HFF-Myc (cell line): ENCODE results near the gene SNCB.
A peak's percentile ranks its signal among the peaks of the same experiment; 100 is the strongest.

Experiments used
- DNase-seq: peaks from one replicate; pipeline ENCODE4 v3.0.0-alpha.2; 2011; ENCODE audit warnings: low read depth; ENCODE audit errors: extremely low read depth
- H3K4me3 ChIP-seq: replicated peaks from 2 replicates; pipeline ENCODE4 v1.5.1; 2011; ENCODE audit warnings: low read depth, mild to moderate bottlenecking, control low read depth, low read length
- CTCF ChIP-seq: IDR thresholded peaks from 2 replicates; pipeline ENCODE4 v1.5.1; 2012; ENCODE audit warnings: mild to moderate bottlenecking, low read depth, low read length, control low read depth; ENCODE audit errors: missing control alignments

The SNCB gene

DNA sequence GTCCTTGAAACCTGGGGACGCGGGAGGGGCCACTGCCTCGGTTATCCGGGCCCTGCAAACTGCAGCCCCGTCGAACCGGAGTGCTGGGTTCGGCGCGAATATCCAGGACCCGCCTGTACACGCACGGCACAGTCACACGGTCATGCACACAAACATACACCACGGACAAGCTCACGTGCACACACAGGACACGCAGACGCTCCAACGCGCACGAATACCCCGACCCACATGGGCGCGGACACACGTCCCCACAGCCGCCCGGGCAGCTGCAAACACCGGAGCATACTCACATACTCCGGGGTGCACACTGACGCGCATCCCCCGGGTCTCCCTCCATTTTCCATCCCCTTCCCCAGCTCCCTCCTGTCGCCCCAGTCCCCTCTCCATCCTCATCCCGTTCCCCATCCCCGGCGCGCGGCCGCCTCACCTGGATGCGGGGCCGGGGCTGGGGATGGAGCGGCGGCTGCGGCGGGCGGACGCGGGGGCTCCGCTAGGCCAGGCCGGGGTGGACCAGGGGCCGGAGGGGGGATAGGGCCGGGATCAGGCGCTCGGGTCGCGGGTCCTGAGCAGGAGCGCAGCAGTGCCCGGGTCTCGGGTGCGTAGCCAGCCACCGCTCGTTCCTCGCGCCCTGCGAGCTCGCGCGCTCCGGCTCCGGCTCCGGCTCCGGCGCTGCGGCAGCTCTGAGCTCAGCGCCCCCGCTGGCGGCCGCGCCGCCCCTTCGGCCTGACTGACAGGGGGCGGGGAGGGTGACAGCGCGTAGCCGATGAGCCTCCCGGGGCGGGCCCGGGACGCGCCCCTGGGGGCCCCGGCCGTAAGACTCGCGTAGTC, at the start of gene SNCB, which contains the start of gene EIF4E1B:
Gene SNCB, minus strand, starts transcription at position 682 of the 828 bp plus-strand sequence. CDS start 880 bp downstream, outside the sequence.
Gene EIF4E1B, plus strand, starts transcription at position 823 of the 828 bp plus-strand sequence. CDS start 12,113 bp downstream, outside the sequence.
- no peak for TF ChIP-seq CTCF
- DNase-seq: no peak
- peak within 1 kb of the TSS; percentile 30 for H3K4me3 ChIP-seq

DNA sequence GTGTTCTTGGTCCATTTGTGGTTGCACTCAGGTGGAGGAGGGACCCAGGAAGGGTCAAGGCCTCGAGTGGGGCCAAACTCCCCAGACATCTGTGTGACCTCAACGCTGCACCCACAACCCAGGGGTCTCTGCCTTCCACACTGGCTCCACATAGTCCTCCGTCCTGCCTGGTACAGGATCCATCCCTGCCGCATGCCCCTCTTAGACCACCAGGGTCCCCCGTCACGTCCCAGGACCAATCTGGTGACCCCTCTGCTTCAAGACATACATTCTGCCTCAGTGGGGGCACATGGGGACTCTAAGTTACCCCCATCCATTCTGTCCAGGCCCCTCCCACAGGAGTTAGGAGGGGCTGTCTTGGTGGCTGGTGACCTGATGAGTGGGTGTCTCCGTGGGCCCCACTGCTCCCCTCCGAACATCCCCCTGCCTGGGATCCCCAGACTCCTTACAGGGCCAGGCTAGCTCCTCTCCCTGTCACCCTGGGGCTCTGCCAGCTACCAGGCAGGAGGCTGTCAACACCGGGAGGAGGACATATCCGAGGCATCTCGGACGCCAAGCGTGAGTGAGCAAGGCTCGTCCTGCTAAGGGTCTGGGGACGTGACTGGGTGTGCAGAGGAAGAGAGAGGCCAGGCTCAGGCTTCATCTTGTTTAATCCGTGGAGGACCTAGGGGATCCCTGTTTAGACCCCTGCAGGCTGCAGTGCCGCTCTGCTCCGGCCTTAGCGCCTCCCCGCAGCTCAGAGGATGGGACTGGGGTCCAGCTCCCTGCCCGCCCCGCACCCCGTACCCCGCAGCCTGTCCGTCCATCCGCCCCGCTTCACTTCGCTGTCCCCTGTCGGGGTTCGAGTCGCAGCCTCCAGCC, 49.3 kb upstream of the SNCB start:
- no peak overlapping the region for H3K4me3 ChIP-seq
- no peak for TF ChIP-seq CTCF
- no peak for DNase-seq

GRCh38 chr5:176678584-176678983, 48.2 kb upstream of the SNCB start:
- no peak for DNase-seq
- TF ChIP-seq CTCF: no peak
- H3K4me3 ChIP-seq: no peak overlapping the region

DNA sequence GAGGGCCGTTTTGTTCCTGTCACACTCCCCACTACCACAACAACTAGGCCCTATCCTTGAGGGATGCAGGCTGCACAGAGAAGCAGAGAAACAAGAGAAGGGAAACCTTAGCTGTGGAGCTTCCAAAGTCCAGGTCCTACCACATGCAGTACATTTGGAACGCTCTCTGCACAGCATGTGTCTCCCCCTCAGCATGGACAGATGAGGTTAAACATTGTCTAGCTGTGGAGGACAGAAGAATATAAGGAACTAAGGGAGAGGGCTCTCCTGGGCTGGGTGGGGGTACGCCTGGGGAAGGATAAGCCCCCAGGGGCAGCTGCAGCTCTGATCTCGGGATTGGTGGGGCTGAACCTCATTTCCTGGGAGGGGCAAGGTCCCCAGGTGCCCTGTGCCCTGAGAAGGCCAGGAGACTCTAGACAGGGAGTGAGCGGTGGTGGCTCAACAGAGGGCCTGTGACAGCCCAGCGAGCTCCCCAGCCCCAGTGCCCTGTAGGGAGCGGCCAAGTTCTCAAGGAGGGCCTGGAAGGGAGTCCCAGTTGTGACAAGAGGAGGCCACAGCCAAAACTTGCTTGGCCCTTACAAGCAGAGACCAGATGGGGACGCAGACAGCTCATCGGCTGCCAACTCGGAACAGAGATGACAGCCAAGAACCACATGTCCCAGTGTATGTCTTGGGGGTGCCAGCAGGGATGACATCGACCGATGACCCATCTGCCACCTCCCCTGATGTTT, 47.0 kb upstream of the SNCB start:
- DNase-seq: no peak
- TF ChIP-seq CTCF: no peak
- H3K4me3 ChIP-seq: no peak overlapping the region

DNA sequence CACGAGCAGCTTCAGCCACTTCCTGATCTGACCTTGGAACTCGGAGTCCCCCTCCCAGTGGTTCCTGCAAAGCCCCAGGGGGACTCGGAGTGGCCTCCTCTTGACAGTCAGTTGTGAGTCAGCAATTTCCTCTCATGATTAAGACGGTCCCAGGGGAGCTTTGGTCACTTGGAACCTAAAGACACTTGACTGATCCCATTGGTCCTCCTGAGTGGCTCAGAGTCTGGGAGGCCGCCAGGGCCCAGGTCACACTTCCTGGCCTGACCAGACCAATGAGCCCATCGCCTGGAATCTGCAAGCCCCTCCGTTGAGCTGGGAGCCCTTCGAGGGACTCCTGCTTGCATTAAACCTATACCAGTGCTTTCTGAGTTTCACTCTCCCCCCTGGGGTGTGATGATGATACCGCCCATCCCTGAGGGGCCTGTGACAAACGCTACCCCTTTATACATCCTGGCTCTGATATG, 46.1 kb upstream of the SNCB start:
- TF ChIP-seq CTCF: no peak
- H3K4me3 ChIP-seq: no peak overlapping the region
- DNase-seq: no peak

DNA sequence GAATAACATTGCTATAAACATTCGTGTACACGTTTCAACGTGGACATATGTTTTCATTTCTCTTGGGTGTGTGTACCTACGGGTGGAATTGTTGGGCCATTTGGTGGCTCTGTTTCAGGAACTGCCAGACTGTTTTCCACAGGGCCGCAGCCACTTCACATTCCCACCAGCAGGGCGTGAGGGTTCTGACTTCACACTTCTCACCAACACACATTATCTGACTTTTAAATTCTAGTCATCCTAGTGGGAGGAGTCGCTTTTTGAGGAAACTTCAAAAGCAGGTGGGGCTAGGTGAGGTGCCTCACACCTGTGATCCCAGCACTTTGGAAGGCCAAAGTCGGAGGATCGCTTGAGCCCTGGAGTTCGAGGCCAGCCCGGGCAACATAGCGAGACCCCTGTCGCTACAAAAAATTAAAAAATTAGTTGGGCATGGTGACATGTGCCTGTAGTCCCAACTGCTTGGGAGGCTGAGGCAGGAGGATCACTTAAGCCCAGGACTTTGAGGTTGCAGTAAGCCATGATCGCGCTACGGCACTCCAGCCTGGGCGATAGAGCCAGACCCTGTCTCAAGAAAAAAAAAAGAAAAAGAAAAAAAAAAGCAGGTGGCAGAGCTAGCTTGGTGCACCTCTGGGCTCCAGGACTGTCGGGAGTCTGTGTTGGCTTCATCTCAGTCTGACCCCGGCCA, 45.5 kb upstream of the SNCB start:
- TF ChIP-seq CTCF: peak; percentile 61
- DNase-seq: no peak
- H3K4me3 ChIP-seq: no peak overlapping the region
